Left colon (tissue), 2 donors: ENCODE data around the gene CAMSAP1. TPM values are rescaled to one million over a fixed set of nuclear protein-coding genes. Genes with fewer than 3 reads are reported as not detected.
"Not testable (repeated sequence)": the region's sequence is repeated elsewhere in the genome, so short reads cannot be mapped to it uniquely, and the experiment has no call there.

Experiments
- ATAC-seq: fragments of 200-7000 bp; cut with Tn5 transposase; one replicate; pipeline ENCODE4 v1.9.1; 2020; ENCODE audit warnings: mild to moderate bottlenecking, moderate library complexity
- DNase-seq, 2 donors: peaks; one replicate each; pipeline ENCODE4 v3.0.0-alpha.2; 2020
- intact Hi-C, 2 donors: fragments of 100-400 bp; cut with DNase I in 1 of 2; cut with micrococcal nuclease in 1 of 2; formaldehyde crosslinking; loops; one replicate each; pipeline versions ENCODE4 v1.11.2 to v1.14.0; 2022; cut with DNase I, micrococcal nuclease
- total RNA-seq, 2 donors: library from RNA; stranded (reverse); fragmentation: NEBNext Ultra II Directional; extraction: Animal tissue kit (Norgen Biotek cat#: 25700); gene quantifications; one replicate each; pipeline ENCODE4 v1.2.1, GENCODE V29; 2021
- donor health status: DM: no; HTN: no; CAD: no.
- donor health status: DM: yes; HTN: yes; CAD: no.

Gene CAMSAP1
- total RNA-seq, 2 donors from 2014 or later, result 13.4 to 17.6 TPM

DNA sequence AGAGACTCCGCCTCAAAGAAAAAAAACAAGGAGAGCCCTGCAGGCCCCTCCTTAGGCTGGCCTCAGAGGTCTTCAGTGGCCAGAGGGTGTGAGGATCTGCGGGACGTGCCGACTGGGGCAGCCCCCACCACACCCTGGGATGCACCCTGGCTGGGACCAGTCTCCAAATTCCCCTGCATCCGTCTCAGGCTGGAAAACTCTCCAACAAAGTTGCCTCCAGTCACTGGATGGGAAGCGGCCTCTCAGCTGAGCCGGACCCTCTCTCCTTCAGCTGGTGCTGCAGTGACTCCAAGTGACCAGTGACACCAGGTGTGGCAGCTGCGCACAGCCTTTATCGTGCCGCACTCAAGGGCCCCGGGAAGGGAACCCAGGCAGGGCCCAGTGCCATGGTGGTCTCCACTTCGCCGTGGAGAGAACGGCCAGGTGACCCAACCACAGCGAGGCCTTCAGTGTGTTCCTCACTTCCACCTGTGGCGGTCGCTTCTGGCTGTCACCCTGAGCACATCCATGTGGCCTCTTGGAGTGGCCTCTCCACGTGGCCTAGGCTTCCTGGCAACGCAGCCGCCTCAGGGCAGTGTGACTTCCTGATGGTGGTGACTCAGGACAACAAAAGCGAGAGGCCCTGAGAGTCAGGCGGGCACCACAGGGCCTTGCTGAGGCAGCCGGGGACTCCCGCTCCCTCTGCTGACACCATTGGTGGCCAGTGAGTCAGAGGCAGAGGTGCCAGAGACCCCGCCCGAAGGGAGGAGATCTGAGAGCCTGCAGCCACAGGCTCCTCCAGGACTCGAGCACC is 19.3 kb upstream of the CAMSAP1 start:
- DNase-seq (no peak), ATAC-seq (peak; percentile 26)
- intact Hi-C loops, result no loop called here

DNA sequence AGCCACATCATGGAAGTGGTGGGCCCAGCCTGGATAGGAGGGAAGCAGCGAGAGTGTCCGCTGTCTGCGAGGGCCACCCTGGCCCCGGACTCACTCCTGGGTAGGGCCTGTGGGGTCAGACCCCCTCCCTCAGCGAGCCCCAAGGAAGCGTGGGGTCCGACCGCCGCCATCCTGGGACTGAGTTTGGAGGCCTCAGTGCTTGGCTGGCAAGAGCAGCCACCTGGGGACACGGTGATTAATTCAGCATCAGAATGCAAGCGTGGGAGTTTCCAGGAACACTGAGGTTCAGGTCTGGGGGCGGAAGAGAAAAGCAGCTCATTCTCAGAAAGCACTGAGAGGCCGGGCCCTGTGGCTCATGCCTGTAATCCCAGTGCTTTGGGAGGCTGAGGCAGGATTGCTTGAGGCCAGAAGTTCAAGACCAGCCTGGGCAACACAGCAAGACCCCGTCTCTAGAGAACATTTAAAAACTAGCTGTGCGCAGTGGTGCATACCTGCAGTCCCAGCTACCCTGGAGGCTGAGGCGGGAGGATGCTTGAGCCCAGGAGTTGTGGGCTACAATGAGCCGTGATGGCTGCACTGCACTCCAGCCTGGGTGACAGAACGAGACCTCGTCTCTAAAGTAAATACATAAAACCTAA is 18.3 kb upstream of the CAMSAP1 start:
- DNase-seq, result no peak
- ATAC-seq, result no peak
- intact Hi-C loops, result no loop called here

DNA sequence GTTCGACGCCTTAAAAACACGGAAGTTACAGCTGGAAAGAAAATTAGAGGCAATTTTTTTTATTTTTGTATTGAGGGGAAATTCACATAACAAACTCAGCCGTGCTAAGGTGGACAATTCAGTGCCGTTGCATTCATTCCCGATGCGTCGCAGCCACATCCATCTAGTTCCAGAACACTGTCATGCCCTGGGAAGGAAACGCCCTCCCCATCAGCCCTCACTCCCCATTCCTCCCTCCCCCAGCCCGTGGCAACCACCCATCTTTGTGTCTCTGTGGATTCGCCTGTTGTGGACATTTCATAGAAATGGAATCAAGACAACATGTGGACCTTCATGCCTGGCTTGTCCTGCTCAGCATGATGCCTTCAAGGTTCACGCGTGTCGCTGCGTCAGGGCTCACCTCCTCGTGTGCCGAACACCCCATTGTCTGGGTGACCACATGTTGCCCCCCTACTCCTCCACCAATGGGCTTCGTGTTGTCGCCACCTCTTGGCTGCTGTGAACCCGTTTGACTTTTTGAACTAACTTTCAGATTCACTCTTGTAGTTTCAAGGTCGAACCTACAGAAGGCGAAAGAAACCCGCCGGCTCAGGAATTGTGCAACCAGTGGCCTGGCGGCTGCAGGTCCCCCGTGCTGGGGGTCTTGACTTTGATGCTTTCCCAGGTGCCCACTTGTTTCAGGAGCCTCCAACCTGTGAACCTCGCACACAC is 17.4 kb upstream of the CAMSAP1 start:
- no peak for ATAC-seq
- no peak for DNase-seq
- intact Hi-C loops, result no loop called here

DNA sequence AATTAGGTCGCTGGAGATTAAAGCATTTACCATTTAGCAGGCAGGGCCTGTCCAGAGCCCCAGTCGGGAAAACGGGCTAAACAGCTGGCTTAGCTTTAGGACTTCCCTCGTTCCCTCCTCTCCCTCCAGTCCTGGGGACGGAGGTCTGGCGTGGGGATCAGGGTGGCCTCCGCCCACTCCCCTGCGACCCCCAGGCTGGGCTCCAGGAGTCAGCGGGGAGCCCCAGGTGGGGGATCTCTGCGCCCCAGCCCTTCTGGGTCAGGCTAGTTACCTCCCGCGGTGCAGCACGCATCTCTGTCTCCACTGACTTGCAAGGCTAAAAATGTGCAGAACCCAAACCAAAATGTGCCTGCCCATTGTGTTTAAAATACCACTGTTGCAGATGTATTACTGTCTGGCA is 16.2 kb upstream of the CAMSAP1 start:
- intact Hi-C loops, result no loop called here
- ATAC-seq, result no peak
- no peak for DNase-seq

GRCh38 chr9:135921749-135922310 is 14.5 kb upstream of the CAMSAP1 start:
- DNase-seq (no peak), ATAC-seq (peak; percentile 25)
- intact Hi-C loops, result no loop called here

DNA sequence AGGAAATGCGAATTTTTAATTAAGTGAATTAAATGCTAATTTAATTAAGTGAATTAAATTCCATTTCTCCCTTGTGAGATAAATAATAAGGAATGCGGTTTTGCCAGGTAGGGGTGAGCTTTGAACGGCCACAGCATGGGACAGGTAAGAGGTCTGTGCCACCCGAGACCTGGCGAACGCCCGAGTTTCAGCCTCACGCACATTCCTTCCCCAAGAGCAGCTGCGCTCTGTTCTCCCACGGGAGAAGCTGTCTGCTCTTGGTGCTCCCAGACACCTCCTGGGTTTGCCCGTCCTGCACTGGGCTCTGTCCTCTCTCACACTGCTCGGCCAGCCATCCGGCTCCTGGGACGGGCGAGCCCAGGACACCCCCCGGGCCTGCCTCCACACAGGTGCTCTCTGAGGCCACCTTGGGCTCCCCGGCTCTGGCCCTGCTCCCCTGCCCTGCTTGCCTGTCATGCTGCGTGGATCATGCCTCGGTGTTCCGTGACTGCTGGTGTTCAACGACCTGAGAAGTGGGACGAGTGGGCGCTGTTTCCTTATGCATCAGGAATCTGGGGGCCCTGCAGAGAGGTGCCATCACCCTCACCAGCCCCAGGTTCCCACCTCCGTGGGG is 13.7 kb upstream of the CAMSAP1 start:
- DNase-seq, result no peak
- peak; percentile 16 for ATAC-seq
- intact Hi-C loops, result no loop called here

GRCh38 chr9:135920256-135920930 is 13.0 kb upstream of the CAMSAP1 start:
- intact Hi-C loops, result no loop called here
- DNase-seq (no peak), ATAC-seq (no peak)

DNA sequence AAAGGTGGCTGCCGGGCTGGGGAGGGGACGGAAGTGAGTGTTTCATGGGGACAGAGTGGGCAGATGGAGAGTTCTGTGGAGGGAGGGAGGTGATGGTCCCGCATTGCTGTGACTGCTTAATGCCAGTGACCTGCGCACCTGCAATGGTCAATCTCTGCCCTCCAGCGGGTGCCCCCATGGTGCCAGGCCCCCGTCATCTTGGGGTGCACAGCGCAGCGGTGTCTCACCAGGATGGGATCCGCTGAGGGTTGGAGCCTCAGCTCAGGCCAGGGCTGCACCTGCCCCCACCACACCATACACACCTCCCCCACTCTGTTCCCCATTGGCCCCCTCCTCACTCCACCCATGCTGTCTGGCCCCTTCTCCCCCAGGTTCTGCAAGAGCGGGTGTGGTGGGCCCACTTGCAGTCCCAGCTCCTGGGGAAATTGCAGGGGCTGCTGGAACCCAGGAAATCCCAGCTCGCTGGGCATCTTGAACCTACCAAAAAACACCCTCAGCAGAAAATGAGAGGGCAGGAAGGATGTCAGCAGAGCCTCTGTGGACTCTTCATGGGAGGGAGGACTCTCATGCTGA is 12.1 kb upstream of the CAMSAP1 start:
- no peak for ATAC-seq
- DNase-seq, result no peak
- intact Hi-C loops, result no loop called here

DNA sequence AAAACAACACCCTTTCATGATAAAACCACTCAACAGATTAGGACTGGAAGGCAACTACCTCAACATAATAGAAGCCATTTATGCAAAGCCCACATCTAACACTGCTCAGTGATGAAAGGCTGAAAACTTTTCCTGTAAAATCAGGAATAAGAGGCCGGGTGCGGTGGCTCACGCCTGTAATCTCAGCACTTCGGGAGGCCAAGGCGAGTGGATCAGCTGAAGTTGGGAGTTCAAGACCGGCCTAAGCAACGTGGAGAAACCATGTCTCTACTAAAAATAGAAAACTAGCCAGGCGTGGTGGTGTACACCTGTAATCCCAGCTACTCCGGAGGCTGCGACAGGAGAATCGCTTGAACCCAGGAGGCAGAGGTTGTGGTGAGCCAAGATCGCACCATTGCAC is 8.9 kb upstream of the CAMSAP1 start:
- intact Hi-C loops, DNase-seq, ATAC-seq: not testable (repeated sequence)

DNA sequence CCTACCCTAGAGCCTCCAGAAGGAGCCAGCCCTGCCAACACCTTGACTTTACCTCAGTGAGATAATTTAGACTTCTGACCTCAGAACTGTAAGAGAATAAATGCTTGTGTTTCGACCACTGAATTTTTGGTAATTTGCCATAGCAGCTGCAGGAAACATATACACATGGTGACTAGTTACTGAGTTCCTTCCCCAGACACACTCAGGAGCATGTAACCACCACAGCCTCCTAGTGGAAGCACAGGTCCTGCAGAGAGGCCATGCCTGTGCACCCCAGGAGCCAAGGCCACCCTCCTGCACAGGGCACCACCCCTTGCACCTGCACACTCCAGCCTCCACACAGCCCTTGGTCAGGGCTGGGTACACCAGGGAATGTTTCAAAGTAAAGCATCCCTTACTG is 7.6 kb upstream of the CAMSAP1 start:
- no peak for DNase-seq
- intact Hi-C loops, result no loop called here
- no peak for ATAC-seq

DNA sequence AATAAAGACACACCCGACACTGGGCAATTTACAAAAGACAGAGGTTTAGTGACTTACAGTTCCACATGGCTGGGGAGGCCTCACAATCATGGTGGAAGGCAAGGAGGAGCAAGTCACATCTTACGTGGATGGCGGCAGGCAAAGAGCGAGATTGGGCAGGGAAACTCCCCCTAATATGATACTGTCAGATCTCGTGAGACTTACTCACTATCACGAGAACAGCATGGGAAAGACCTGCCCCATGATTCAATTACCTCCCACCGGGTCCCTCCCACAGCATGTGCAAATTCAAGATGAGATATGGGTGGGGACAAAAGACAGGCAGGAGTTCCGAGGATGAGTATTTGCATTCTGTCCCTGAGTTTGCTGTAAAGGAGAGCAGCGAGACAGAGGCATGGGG is 3.9 kb upstream of the CAMSAP1 start:
- DNase-seq, ATAC-seq, intact Hi-C loops: not testable (repeated sequence)

GRCh38 chr9:135910757-135911156 is 3.4 kb upstream of the CAMSAP1 start:
- ATAC-seq (no peak), DNase-seq (no peak)
- intact Hi-C loops, result no loop called here

GRCh38 chr9:135910216-135910615 is 2.9 kb upstream of the CAMSAP1 start:
- intact Hi-C loops, result no loop called here
- DNase-seq (no peak), ATAC-seq (no peak)

- DNase-seq, result no peak
- ATAC-seq, result no peak
- intact Hi-C loops, result no loop called here
Measured at GRCh38 chr9:135909371-135909770, 2.0 kb upstream of the CAMSAP1 start.

DNA sequence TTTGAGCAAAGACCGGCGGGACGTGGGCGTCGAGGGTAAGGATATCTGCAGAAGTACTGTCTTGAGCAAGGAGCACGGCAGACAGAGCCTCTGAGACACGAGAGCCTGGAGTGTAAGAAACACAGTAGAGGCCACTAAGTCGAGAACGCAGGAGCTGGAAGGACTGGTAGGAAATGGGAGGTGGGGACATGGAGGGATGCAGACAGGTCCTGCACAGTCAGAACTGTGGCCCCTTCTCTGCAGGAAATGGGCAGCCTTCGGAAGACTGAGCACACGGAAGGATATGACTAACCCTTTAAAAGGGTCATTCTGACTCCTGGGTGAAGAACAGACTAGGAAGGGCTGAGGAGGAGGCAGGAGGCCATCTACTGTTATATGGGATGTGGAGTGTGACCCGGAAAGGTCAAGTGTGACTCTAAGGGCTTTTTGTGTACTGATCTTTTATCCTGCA is 1.4 kb upstream of the CAMSAP1 start:
- intact Hi-C loops, result no loop called here
- DNase-seq (no peak), ATAC-seq (no peak)

- ATAC-seq (no peak), DNase-seq (peak in 1 of 2 donors; percentile 34)
- intact Hi-C loops, result no loop called here
Measured at GRCh38 chr9:135908093-135908753, 877 bp upstream of the CAMSAP1 start.

- DNase-seq (peak in 1 of 2 donors; percentile 56), ATAC-seq (no peak)
- intact Hi-C loops, result no loop called here
Measured at GRCh38 chr9:135907006-135907430, 328 bp downstream of the CAMSAP1 start.
